CD8-positive, alpha-beta memory T cell (primary cell): ENCODE results near the gene RNMT. TPM values are rescaled to one million over a fixed set of nuclear protein-coding genes. Genes with fewer than 3 reads are reported as not detected.

Experiments
- CTCF ChIA-PET: fragments of 350-600 bp; sonication (Branson Sonifier 250); formaldehyde crosslinking; loops from one replicate; lab custom pipeline; 2021; ENCODE audit warnings: antibody characterized with exemption; lab: Charles Lee
- POLR2A ChIA-PET: fragments of 350-600 bp; sonication (Branson Sonifier 250); formaldehyde crosslinking; loops from one replicate; lab custom pipeline; 2021; ENCODE audit warnings: antibody characterized with exemption; lab: Charles Lee
- DNase-seq, 5 donors: peaks; one replicate each; pipeline versions ENCODE4 v3.0.0 to v3.0.0-alpha.2; 2020 to 2022; ENCODE audit warnings: mixed read lengths in 1 of 5
- H3K27ac ChIP-seq: one replicate; pipeline ENCODE4 v1.7.0; 2013; ENCODE audit warnings: low read depth, mild to moderate bottlenecking, low read length, moderate library complexity
- H3K27me3 ChIP-seq: 2 replicates; pipeline ENCODE4 v1.7.0; 2013; ENCODE audit warnings: low read length, mild to moderate bottlenecking; ENCODE audit not compliant: insufficient read depth, poor library complexity, severe bottlenecking
- H3K36me3 ChIP-seq: 2 replicates; pipeline ENCODE4 v1.7.0; 2013; ENCODE audit warnings: mild to moderate bottlenecking, low read length, moderate library complexity; ENCODE audit not compliant: insufficient read depth
- H3K4me1 ChIP-seq: 2 replicates; pipeline ENCODE4 v1.7.0; 2013; ENCODE audit warnings: mild to moderate bottlenecking, low read length, moderate library complexity; ENCODE audit not compliant: insufficient read depth
- H3K4me3 ChIP-seq: 2 replicates; pipeline ENCODE4 v1.7.0; 2013; ENCODE audit warnings: mild to moderate bottlenecking, low read length
- H3K9me3 ChIP-seq: 2 replicates; pipeline ENCODE4 v1.7.0; 2013; ENCODE audit warnings: mild to moderate bottlenecking, low read length
- H3K27ac Mint-ChIP-seq, 8 donors: one replicate each; pipeline ENCODE4 v1.8.0; 2020 to 2021; ENCODE audit warnings: mixed read lengths in 8 of 8, mild to moderate bottlenecking in 6 of 8, inconsistent platforms in 3 of 8, moderate library complexity in 3 of 8
- H3K27me3 Mint-ChIP-seq, 2 donors: one replicate each; pipeline ENCODE4 v1.8.0; 2020 to 2021; ENCODE audit warnings: mixed read lengths in 2 of 2, mild to moderate bottlenecking in 1 of 2, moderate library complexity in 1 of 2
- H3K36me3 Mint-ChIP-seq, 3 donors: one replicate each; pipeline ENCODE4 v1.8.0; 2020 to 2021; ENCODE audit warnings: mixed read lengths in 3 of 3, inconsistent platforms in 1 of 3, mild to moderate bottlenecking in 1 of 3
- H3K4me1 Mint-ChIP-seq, 3 donors: one replicate each; pipeline ENCODE4 v1.8.0; 2020 to 2021; ENCODE audit warnings: mixed read lengths in 3 of 3, inconsistent platforms in 1 of 3, mild to moderate bottlenecking in 1 of 3
- H3K4me3 Mint-ChIP-seq, 7 donors: one replicate each; pipeline ENCODE4 v1.8.0; 2020 to 2021; ENCODE audit warnings: mixed read lengths in 7 of 7, mild to moderate bottlenecking in 6 of 7, moderate library complexity in 4 of 7, inconsistent platforms in 2 of 7
- H3K9me3 Mint-ChIP-seq, 5 donors: one replicate each; pipeline ENCODE4 v1.8.0; 2020 to 2022; ENCODE audit warnings: mixed read lengths in 5 of 5, mild to moderate bottlenecking in 3 of 5, moderate library complexity in 2 of 5, inconsistent platforms in 1 of 5
- polyA plus RNA-seq: library from polyadenylated mRNA; unstranded; fragments of 300-500 nt; fragmentation: Illumina TruSeq; gene quantifications from one replicate; pipeline ENCODE4 v1.2.3, GENCODE V29; 2021
- total RNA-seq, 2 experiments: library from RNA; stranded (reverse); gene quantifications; one replicate each; pipeline ENCODE4 v1.2.3, GENCODE V29; 2021

Gene RNMT
- total and polyA plus RNA-seq, 3 experiments from 2014 or later: 42.3 to 52.2 (median 44.6) TPM

DNA sequence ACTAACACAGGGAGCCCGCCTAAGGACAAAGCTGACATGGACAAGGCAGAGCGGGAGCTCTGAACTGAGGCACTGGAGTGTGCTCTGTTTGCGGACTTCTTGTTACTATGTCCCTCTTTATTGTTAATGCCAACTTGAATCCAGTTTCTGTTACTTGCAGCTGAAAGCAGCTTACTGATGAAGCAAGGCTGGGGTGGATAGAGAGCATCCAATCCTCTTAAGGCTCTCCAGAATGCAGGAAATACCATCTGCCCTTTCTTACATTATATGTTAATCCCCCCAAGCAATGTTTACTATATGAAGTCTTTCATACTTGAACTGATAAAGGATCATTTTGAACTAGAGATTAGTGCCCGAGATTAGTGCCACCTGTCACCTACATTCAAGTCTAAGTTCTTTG is 9.6 kb upstream of the RNMT start:
- Histone ChIP-seq H3K4me3 (no peak overlapping the region), H3K9me3 (no peaks in the 10 kb centered on the region), H3K27ac (no peak overlapping the region), H3K27me3 (no peaks in the 10 kb centered on the region), H3K36me3 (no peaks in the 10 kb centered on the region), H3K4me1 (no peaks in the 10 kb centered on the region)
- H3K4me3 Mint-ChIP-seq: no peak overlapping the region
- H3K36me3 Mint-ChIP-seq: peaks cover 0 to 10% (median 2%) of the 10 kb centered on the region in 3 donors
- H3K9me3 Mint-ChIP-seq: no peaks in the 10 kb centered on the region
- no peak for DNase-seq
- peaks cover 13 to 53% (median 53%) of the 10 kb centered on the region in 3 donors for H3K4me1 Mint-ChIP-seq
- CTCF ChIA-PET: no interaction called here
- H3K27ac Mint-ChIP-seq: no peak overlapping the region
- POLR2A ChIA-PET: no interaction called here
- peaks cover 0 to 2% of the 10 kb centered on the region in 2 donors for H3K27me3 Mint-ChIP-seq

DNA sequence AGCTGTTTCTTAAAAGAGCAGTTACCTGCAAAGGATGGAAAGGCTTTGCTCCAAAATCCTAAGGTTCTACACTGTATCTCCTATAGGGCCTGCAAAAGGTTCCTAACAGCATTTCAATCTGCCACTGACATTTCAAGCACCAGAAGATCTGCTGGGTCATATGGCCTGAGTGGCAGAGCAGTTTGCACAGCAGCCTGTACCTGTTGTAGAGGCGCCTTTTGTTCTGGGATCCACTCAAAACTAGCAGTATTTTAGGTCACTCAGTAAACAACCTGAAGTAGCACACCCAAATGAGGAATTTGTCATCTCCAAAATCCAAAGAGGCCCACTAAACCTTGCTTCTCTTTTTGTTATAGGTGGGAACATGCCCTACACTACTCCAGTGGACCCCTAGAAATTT is 6.3 kb upstream of the RNMT start:
- H3K4me1 Mint-ChIP-seq: peaks cover 17 to 55% (median 46%) of the 10 kb centered on the region in 3 donors
- H3K27me3 ChIP-seq: no peaks in the 10 kb centered on the region
- no peaks in the 10 kb centered on the region for H3K9me3 ChIP-seq
- DNase-seq: no peak
- H3K4me3 Mint-ChIP-seq: no peak overlapping the region
- no peak overlapping the region for H3K27ac Mint-ChIP-seq
- peaks cover 6% of the 10 kb centered on the region for H3K4me1 ChIP-seq
- H3K27ac ChIP-seq: no peak overlapping the region
- ChIA-PET CTCF (no interaction called here), POLR2A (no interaction called here)
- no peaks in the 10 kb centered on the region for H3K36me3 ChIP-seq
- no peak overlapping the region for H3K4me3 ChIP-seq
- peaks cover 0 to 12% (median 4%) of the 10 kb centered on the region in 3 donors for H3K36me3 Mint-ChIP-seq
- H3K27me3 Mint-ChIP-seq: peaks cover 0 to 2% of the 10 kb centered on the region in 2 donors
- no peaks in the 10 kb centered on the region for H3K9me3 Mint-ChIP-seq

DNA sequence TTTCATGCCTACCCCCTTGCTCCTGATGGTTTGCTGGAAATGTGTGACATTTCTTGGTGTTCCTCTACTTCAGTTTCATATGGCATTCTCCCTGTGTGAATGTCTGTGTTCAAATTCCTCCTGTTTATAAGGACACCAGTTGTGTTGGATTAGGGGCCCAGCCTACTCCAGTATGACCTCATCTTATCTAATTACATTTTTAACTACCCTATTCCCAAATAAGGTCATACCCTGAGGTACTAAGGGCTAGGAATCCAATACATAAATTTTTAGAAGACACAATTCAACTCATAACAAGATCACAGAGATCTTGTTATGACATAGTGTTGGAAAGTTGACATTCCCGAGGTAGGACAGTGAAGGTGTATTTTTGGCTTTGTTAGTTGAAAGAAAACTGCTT is 5.6 kb upstream of the RNMT start:
- H3K27ac Mint-ChIP-seq: no peak overlapping the region
- no peaks in the 10 kb centered on the region for H3K27me3 ChIP-seq
- H3K4me1 Mint-ChIP-seq: peaks cover 23 to 63% (median 54%) of the 10 kb centered on the region in 3 donors
- no peaks in the 10 kb centered on the region for H3K9me3 ChIP-seq
- H3K4me3 Mint-ChIP-seq: no peak overlapping the region
- no peaks in the 10 kb centered on the region for H3K36me3 ChIP-seq
- H3K36me3 Mint-ChIP-seq: peaks cover 0 to 16% (median 4%) of the 10 kb centered on the region in 3 donors
- H3K4me3 ChIP-seq: no peak overlapping the region
- peaks cover 12% of the 10 kb centered on the region for H3K4me1 ChIP-seq
- H3K9me3 Mint-ChIP-seq: no peaks in the 10 kb centered on the region
- H3K27me3 Mint-ChIP-seq: peaks cover 0 to 2% of the 10 kb centered on the region in 2 donors
- CTCF ChIA-PET: no interaction called here
- POLR2A ChIA-PET: no interaction called here
- no peak for DNase-seq
- no peak overlapping the region for H3K27ac ChIP-seq

DNA sequence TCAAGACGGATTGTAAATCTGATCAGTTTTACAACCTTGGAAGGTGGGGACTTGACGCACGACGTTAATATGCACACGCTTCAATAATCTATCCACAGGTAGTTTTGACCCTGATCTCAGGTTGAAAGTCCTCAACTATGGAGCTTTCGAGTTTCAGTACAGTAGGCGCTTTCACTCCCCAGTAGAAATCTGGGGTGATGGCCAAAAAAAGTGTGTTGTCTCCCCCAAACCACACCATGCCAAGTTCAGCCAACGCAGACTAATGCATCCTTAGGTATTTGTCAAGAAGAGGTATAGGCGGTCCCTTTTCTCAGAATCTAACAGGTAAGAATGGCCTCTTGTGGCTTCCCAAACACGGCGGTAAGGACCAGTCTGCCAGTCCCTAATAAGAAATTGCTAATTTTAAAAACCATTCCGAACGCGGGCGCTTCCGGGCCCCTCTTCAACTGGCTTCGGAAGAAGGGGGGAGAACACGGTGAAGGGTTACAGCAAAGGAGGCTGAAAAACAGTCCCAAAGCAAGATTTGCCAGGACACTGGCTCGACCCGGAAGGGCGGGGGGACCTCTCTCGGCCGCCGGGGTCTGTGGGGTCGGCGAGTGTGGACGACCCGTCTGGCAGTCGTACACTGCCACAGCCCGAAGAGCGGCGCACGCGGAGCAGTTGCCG is 774 bp upstream of the RNMT start:
- Histone ChIP-seq H3K4me1 (peaks cover 32% of the 10 kb centered on the region), H3K27me3 (no peaks in the 10 kb centered on the region), H3K4me3 (peak overlapping the region; percentile 95), H3K36me3 (no peaks in the 10 kb centered on the region), H3K9me3 (no peaks in the 10 kb centered on the region), H3K27ac (peak overlapping the region; percentile 95)
- POLR2A ChIA-PET: interaction anchor here (0.6 to 1.0 kb wide), 2 partner anchors 81 to 114 kb away, joined by 4 to 6 read pairs; no protein-coding TSS in a partner anchor
- Mint-ChIP-seq H3K4me3 (peak overlapping the region; percentile 80 to 98 (median 91)), H3K27ac (peak overlapping the region; percentile 19 to 98 (median 83)), H3K9me3 (no peaks in the 10 kb centered on the region), H3K4me1 (peaks cover 45 to 74% (median 58%) of the 10 kb centered on the region in 3 donors), H3K27me3 (peaks cover 0 to 2% of the 10 kb centered on the region in 2 donors), H3K36me3 (peaks cover 0 to 29% (median 6%) of the 10 kb centered on the region in 3 donors)
- CTCF ChIA-PET: no interaction called here
- peak in 2 of 5 donors; percentile 1 to 52 for DNase-seq

DNA sequence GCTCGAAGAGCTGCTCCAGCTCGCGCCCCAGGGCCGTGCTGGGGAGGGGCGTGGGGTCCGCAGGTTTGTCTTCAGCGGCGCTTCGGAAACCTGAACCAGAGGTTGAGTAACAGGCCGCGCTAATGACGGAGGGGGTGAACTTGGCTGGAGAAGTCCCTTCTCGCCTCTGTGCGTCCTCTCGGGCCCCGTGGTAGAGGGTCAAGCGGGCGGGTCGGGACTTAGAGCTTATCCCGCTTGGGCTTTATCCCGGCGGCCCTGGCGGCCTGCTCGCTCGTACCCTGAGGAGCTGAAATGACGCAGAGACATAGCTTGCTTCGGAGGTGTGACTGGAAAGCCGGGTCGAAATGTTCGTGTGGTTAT is 479 bp downstream of the RNMT start:
- no peaks in the 10 kb centered on the region for H3K27me3 ChIP-seq
- H3K4me1 Mint-ChIP-seq: peaks cover 48 to 77% (median 63%) of the 10 kb centered on the region in 3 donors
- peaks cover 36% of the 10 kb centered on the region for H3K4me1 ChIP-seq
- H3K9me3 Mint-ChIP-seq: no peaks in the 10 kb centered on the region
- DNase-seq: peak in 3 of 5 donors; percentile 4 to 63 (median 28)
- H3K4me3 Mint-ChIP-seq: peak overlapping the region; percentile 80 to 98 (median 91)
- peaks cover 4% of the 10 kb centered on the region for H3K36me3 ChIP-seq
- ChIA-PET CTCF (interaction anchor here (1.0 kb wide), 2 partner anchors 13 to 169 kb away, joined by 3 read pairs; no protein-coding TSS in a partner anchor), POLR2A (no interaction called here)
- H3K27me3 Mint-ChIP-seq: peaks cover 0 to 2% of the 10 kb centered on the region in 2 donors
- peak overlapping the region; percentile 95 for H3K27ac ChIP-seq
- no peaks in the 10 kb centered on the region for H3K9me3 ChIP-seq
- H3K27ac Mint-ChIP-seq: peak overlapping the region; percentile 87 to 100 (median 94)
- peaks cover 0 to 36% (median 8%) of the 10 kb centered on the region in 3 donors for H3K36me3 Mint-ChIP-seq
- H3K4me3 ChIP-seq: peak overlapping the region; percentile 95

DNA sequence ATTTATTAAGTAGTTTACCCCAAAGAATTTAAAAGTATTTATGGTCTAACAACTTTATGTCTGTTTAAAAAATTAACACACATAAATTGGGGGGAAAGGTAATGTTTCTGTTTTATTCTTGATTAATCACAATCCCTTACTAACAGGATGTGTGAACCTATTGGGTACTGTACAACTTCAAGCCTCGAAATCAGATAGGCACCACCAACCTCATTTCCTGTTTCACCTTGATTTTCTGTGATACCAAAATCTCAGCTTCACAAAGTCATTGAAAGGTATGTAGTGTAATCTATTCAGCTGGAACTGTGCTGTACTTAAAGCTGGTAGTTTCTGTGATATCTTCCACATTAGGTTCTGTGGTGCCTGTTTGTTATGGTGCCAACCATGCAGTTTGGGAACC is 4.0 kb downstream of the RNMT start:
- peaks cover 0 to 2% of the 10 kb centered on the region in 2 donors for H3K27me3 Mint-ChIP-seq
- H3K4me1 Mint-ChIP-seq: peaks cover 38 to 56% (median 55%) of the 10 kb centered on the region in 3 donors
- ChIA-PET CTCF (no interaction called here), POLR2A (no interaction called here)
- H3K9me3 Mint-ChIP-seq: no peaks in the 10 kb centered on the region
- H3K27ac Mint-ChIP-seq: peak overlapping the region in 6 of 8 donors; percentile 21 to 75 (median 70)
- peaks cover 9 to 59% (median 14%) of the 10 kb centered on the region in 3 donors for H3K36me3 Mint-ChIP-seq
- no peaks in the 10 kb centered on the region for H3K27me3 ChIP-seq
- peak overlapping the region in 1 of 7 donors; percentile 77 for H3K4me3 Mint-ChIP-seq
- H3K27ac ChIP-seq: no peak overlapping the region
- no peak for DNase-seq
- H3K9me3 ChIP-seq: no peaks in the 10 kb centered on the region
- H3K4me3 ChIP-seq: no peak overlapping the region
- H3K4me1 ChIP-seq: peaks cover 27% of the 10 kb centered on the region
- H3K36me3 ChIP-seq: peaks cover 18% of the 10 kb centered on the region

DNA sequence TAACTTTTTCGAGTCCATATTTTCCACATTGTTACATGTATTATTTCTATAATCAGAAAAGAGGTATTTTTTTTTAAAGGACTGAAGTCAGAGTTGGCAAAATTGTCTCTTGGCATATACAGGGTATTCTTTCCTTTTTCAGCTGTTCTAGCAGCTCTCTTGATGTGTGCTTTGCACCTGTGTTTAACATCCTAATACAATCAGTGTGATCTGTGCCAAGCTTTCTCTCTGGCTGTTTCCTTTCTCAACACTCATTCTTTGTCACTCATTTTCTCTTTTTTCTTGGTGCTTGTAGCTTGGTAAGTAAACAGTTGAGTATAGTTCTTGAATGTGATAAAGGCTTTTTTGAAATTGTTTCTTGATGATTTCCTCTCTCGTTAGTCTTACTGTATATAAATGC is 9.2 kb downstream of the RNMT start:
- no peak for DNase-seq
- Histone ChIP-seq H3K4me3 (no peak overlapping the region), H3K9me3 (no peaks in the 10 kb centered on the region), H3K36me3 (peaks cover 35% of the 10 kb centered on the region), H3K4me1 (peaks cover 4% of the 10 kb centered on the region), H3K27ac (no peak overlapping the region), H3K27me3 (no peaks in the 10 kb centered on the region)
- Mint-ChIP-seq H3K36me3 (peaks cover 25 to 82% (median 29%) of the 10 kb centered on the region in 3 donors), H3K4me1 (peaks cover 10 to 22% (median 14%) of the 10 kb centered on the region in 3 donors), H3K9me3 (no peaks in the 10 kb centered on the region), H3K4me3 (no peak overlapping the region), H3K27me3 (no peaks in the 10 kb centered on the region), H3K27ac (peak overlapping the region in 1 of 8 donors; percentile 19)
- ChIA-PET CTCF (no interaction called here), POLR2A (no interaction called here)

DNA sequence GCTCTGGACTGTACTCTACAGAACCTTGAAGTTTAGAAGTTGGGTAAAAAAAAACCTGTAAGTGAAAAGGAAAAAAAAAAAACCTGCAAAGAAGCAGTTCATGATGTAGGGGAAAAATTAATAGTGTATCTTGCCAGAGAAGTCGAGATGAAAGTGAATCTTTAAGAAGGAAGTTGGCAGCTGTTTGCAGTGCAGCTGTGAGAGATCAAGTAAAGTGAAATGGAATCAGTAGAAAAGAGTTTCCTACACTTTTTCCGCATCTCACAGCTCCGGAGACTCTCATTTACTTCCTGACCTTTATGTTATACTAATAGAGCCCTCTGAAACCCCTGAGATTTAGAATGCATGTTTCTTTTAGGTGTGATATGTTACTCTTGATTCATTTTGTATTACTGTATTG is 19.2 kb downstream of the RNMT start:
- Histone ChIP-seq H3K27me3 (no peaks in the 10 kb centered on the region), H3K36me3 (peaks cover 50% of the 10 kb centered on the region), H3K27ac (no peak overlapping the region), H3K4me1 (no peaks in the 10 kb centered on the region), H3K9me3 (no peaks in the 10 kb centered on the region), H3K4me3 (no peak overlapping the region)
- ChIA-PET POLR2A (no interaction called here), CTCF (no interaction called here)
- Mint-ChIP-seq H3K27me3 (no peaks in the 10 kb centered on the region), H3K9me3 (no peaks in the 10 kb centered on the region), H3K36me3 (peaks cover 46 to 86% (median 51%) of the 10 kb centered on the region in 3 donors), H3K4me1 (no peaks in the 10 kb centered on the region), H3K27ac (no peak overlapping the region), H3K4me3 (no peak overlapping the region)
- no peak for DNase-seq
